Stomach (tissue), 4 donors: ENCODE results near the gene SMYD3.

Experiments
- EP300 ChIP-seq: sonication (generic); formaldehyde crosslinking; IDR thresholded peaks from one replicate; pipeline ENCODE4 v1.6.1; 2017; ENCODE audit warnings: antibody characterized with exemption
- POLR2A ChIP-seq, 4 donors: fragments of 450-650 bp; IDR thresholded peaks; one replicate each; pipeline ENCODE4 v1.6.1; 2016; ENCODE audit warnings: antibody characterized with exemption in 4 of 4, control low read depth in 2 of 4, mild to moderate bottlenecking in 1 of 4, moderate library complexity in 1 of 4
- TF ChIP-seq, protein P1 (sequence below), 7 experiments: fragments of 450-650 bp in 4 of 7; fragments of 200-600 bp in 3 of 7; sonication (generic) in 3 of 7; IDR thresholded peaks; one replicate each; pipeline ENCODE4 v1.5.1; 2016 to 2019; ENCODE audit warnings: antibody characterized with exemption in 7 of 7, control low read depth in 2 of 7, mild to moderate bottlenecking in 1 of 7

DNA sequence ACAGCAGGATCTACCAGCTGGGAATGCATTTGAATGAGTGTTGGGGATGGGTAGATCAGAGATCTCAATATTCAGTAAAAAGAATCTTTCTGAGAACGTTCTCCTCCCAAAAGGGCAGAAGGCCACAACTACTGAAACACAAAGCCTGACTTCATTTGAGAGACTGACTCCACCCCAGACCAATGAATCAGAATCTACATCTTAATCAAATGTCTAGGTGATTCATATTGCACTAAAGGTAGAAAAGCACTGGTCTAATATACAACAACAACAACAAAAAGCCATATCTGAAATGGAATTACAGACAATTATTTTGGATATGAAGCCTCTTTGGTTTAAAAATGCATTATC, 123.9 kb downstream of the SMYD3 start:
- TF ChIP-seq POLR2A (IDR thresholded peaks at IDR 0.05) (no peak), EP300 (no peak)
- TF ChIP-seq, protein P1, sequence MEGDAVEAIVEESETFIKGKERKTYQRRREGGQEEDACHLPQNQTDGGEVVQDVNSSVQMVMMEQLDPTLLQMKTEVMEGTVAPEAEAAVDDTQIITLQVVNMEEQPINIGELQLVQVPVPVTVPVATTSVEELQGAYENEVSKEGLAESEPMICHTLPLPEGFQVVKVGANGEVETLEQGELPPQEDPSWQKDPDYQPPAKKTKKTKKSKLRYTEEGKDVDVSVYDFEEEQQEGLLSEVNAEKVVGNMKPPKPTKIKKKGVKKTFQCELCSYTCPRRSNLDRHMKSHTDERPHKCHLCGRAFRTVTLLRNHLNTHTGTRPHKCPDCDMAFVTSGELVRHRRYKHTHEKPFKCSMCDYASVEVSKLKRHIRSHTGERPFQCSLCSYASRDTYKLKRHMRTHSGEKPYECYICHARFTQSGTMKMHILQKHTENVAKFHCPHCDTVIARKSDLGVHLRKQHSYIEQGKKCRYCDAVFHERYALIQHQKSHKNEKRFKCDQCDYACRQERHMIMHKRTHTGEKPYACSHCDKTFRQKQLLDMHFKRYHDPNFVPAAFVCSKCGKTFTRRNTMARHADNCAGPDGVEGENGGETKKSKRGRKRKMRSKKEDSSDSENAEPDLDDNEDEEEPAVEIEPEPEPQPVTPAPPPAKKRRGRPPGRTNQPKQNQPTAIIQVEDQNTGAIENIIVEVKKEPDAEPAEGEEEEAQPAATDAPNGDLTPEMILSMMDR (IDR thresholded peaks at IDR 0.05) = no peak
